Ammon's horn (tissue), 1 donor: ENCODE measurements around the gene SLC22A3.
"Not testable (repeated sequence)": the region's sequence is repeated elsewhere in the genome, so short reads cannot be mapped to it uniquely, and the experiment has no call there.

ENCODE experiments used
- DNase-seq: peaks from one replicate; pipeline ENCODE4 v3.0.0-alpha.2; 2016; ENCODE audit warnings: low spot score

The SLC22A3 gene

GRCh38 chr6:160336200-160336599 lies 12.0 kb upstream of the SLC22A3 start:
- no peak for DNase-seq

GRCh38 chr6:160337301-160337700 lies 10.9 kb upstream of the SLC22A3 start:
- DNase-seq, result no peak

- no peak for DNase-seq
Observed at GRCh38 chr6:160337991-160338390, 10.2 kb upstream of the SLC22A3 start.

GRCh38 chr6:160343144-160343543 lies 5.0 kb upstream of the SLC22A3 start:
- DNase-seq, result no peak

GRCh38 chr6:160344271-160344670 lies 3.9 kb upstream of the SLC22A3 start:
- DNase-seq, result no peak

GRCh38 chr6:160347259-160348222 lies 637 bp upstream of the SLC22A3 start:
- no peak for DNase-seq

- no peak for DNase-seq
Observed at GRCh38 chr6:160349020-160349441, 853 bp downstream of the SLC22A3 start.

GRCh38 chr6:160349814-160350350 lies 1.7 kb downstream of the SLC22A3 start:
- DNase-seq, result no peak

- no peak for DNase-seq
Observed at GRCh38 chr6:160353950-160354496, 5.8 kb downstream of the SLC22A3 start.

- DNase-seq, result no peak
Observed at GRCh38 chr6:160355001-160355400, 6.8 kb downstream of the SLC22A3 start.

GRCh38 chr6:160356074-160356744 lies 8.0 kb downstream of the SLC22A3 start:
- DNase-seq, result no peak

GRCh38 chr6:160357088-160357487 lies 8.9 kb downstream of the SLC22A3 start:
- DNase-seq, result no peak

GRCh38 chr6:160358225-160359119 lies 10.3 kb downstream of the SLC22A3 start:
- no peak for DNase-seq

- DNase-seq, result no peak
Observed at GRCh38 chr6:160360955-160361354, 12.8 kb downstream of the SLC22A3 start.

- no peak for DNase-seq
Observed at GRCh38 chr6:160362556-160362955, 14.4 kb downstream of the SLC22A3 start.

GRCh38 chr6:160363016-160363996 lies 15.1 kb downstream of the SLC22A3 start:
- DNase-seq, result no peak

- no peak for DNase-seq
Observed at GRCh38 chr6:160365117-160365516, 16.9 kb downstream of the SLC22A3 start.

GRCh38 chr6:160367798-160368547 lies 19.8 kb downstream of the SLC22A3 start:
- DNase-seq, result no peak

GRCh38 chr6:160368670-160369069 lies 20.5 kb downstream of the SLC22A3 start:
- DNase-seq, result no peak

- DNase-seq, result not testable (repeated sequence)
Observed at GRCh38 chr6:160373601-160374000, 25.4 kb downstream of the SLC22A3 start.
